H9 (cell line): ENCODE data around the gene FGR. TPM values are rescaled to one million over a fixed set of nuclear protein-coding genes. Genes with fewer than 3 reads are reported as not detected.

Source experiments
- DNase-seq: peaks from one replicate; pipeline ENCODE4 v3.0.0-alpha.2; 2017
- H2AFZ ChIP-seq: one replicate; pipeline ENCODE4 v1.6.1; 2013; ENCODE audit warnings: mild to moderate bottlenecking, low read length, control low read depth, moderate library complexity
- H2AK5ac ChIP-seq: 2 replicates; pipeline ENCODE4 v1.6.1; 2013; ENCODE audit warnings: low read length, control low read depth, mixed read lengths; ENCODE audit not compliant: insufficient read length
- H2BK120ac ChIP-seq: one replicate; pipeline ENCODE4 v1.6.1; 2013; ENCODE audit warnings: low read depth, mild to moderate bottlenecking, low read length, control low read depth, inconsistent platforms; ENCODE audit not compliant: poor library complexity, severe bottlenecking
- H2BK12ac ChIP-seq: 2 replicates; pipeline ENCODE4 v1.6.1; 2013; ENCODE audit warnings: low read length, control low read depth, mixed read lengths, low read depth; ENCODE audit not compliant: insufficient read length
- H2BK15ac ChIP-seq: 2 replicates; pipeline ENCODE4 v1.6.1; 2013; ENCODE audit warnings: low read depth, low read length, control low read depth
- H2BK20ac ChIP-seq: one replicate; pipeline ENCODE4 v1.6.1; 2013; ENCODE audit warnings: low read depth, mild to moderate bottlenecking, low read length, control low read depth, inconsistent platforms; ENCODE audit not compliant: poor library complexity, severe bottlenecking
- H2BK5ac ChIP-seq: 2 replicates; pipeline ENCODE4 v1.6.1; 2013; ENCODE audit warnings: low read length, control low read depth, mixed read lengths; ENCODE audit not compliant: insufficient read length
- H3K14ac ChIP-seq: 2 replicates; pipeline ENCODE4 v1.6.1; 2013; ENCODE audit warnings: low read length, control low read depth; ENCODE audit not compliant: insufficient read depth
- H3K18ac ChIP-seq: 2 replicates; pipeline ENCODE4 v1.6.1; 2013; ENCODE audit warnings: low read depth, mild to moderate bottlenecking, mixed read lengths, low read length, control low read depth; ENCODE audit not compliant: insufficient read length
- H3K23ac ChIP-seq: 2 replicates; pipeline ENCODE4 v1.6.1; 2013; ENCODE audit warnings: low read length, control low read depth, mixed read lengths, low read depth; ENCODE audit not compliant: insufficient read length
- H3K23me2 ChIP-seq: 2 replicates; pipeline ENCODE4 v1.6.1; 2013; ENCODE audit warnings: low read depth, mild to moderate bottlenecking, mixed read lengths, low read length, control low read depth; ENCODE audit not compliant: insufficient read length, poor library complexity, severe bottlenecking
- H3K27ac ChIP-seq: 2 replicates; pipeline ENCODE4 v1.5.1; 2013; ENCODE audit warnings: low read length, control low read depth, mixed read lengths, low read depth; ENCODE audit not compliant: insufficient read length
- H3K27me3 ChIP-seq: 2 replicates; pipeline ENCODE4 v1.6.1; 2013; ENCODE audit warnings: low read length, control low read depth, inconsistent platforms; ENCODE audit not compliant: insufficient read depth
- H3K4ac ChIP-seq: 2 replicates; pipeline ENCODE4 v1.6.1; 2013; ENCODE audit warnings: low read depth, mild to moderate bottlenecking, control low read depth, inconsistent platforms, low read length, moderate library complexity
- H3K4me1 ChIP-seq: 2 replicates; pipeline ENCODE4 v1.6.1; 2013; ENCODE audit warnings: low read length, control low read depth, inconsistent platforms; ENCODE audit not compliant: insufficient read depth
- H3K4me2 ChIP-seq: 2 replicates; pipeline ENCODE4 v1.6.1; 2013; ENCODE audit warnings: low read length, control low read depth, mixed read lengths; ENCODE audit not compliant: insufficient read length, insufficient read depth
- H3K56ac ChIP-seq: 2 replicates; pipeline ENCODE4 v1.6.1; 2013; ENCODE audit warnings: low read depth, mild to moderate bottlenecking, mixed read lengths, low read length, control low read depth; ENCODE audit not compliant: insufficient read length
- H3K79me1 ChIP-seq: 2 replicates; pipeline ENCODE4 v1.6.1; 2013; ENCODE audit warnings: low read depth, mild to moderate bottlenecking, moderate library complexity, low read length, control low read depth, inconsistent platforms; ENCODE audit not compliant: insufficient read depth, poor library complexity, severe bottlenecking
- H3K79me2 ChIP-seq: 2 replicates; pipeline ENCODE4 v1.6.1; 2013; ENCODE audit warnings: low read length, control low read depth, inconsistent platforms; ENCODE audit not compliant: insufficient read depth
- H3K9ac ChIP-seq: 2 replicates; pipeline ENCODE4 v1.6.1; 2013; ENCODE audit warnings: low read length, control low read depth, mixed read lengths; ENCODE audit not compliant: insufficient read length; ENCODE audit errors: extremely low read depth
- H3K9me3 ChIP-seq: one replicate; pipeline ENCODE4 v1.6.1; 2013; ENCODE audit warnings: low read depth, low read length, inconsistent platforms; ENCODE audit not compliant: control insufficient read depth
- H3T11ph ChIP-seq: one replicate; pipeline ENCODE4 v1.6.1; 2013; ENCODE audit warnings: mild to moderate bottlenecking, low read length, control low read depth, inconsistent platforms
- H4K20me1 ChIP-seq: one replicate; pipeline ENCODE4 v1.6.1; 2013; ENCODE audit not compliant: control insufficient read depth, insufficient read length, insufficient read depth
- H4K5ac ChIP-seq: 2 replicates; pipeline ENCODE4 v1.6.1; 2013; ENCODE audit warnings: low read depth, mild to moderate bottlenecking, mixed read lengths, low read length, control low read depth; ENCODE audit not compliant: insufficient read length
- H4K8ac ChIP-seq: replicated peaks from 2 replicates; pipeline ENCODE4 v1.6.1; 2013; ENCODE audit warnings: low read length, control low read depth, mixed read lengths, low read depth; ENCODE audit not compliant: insufficient read length
- H4K91ac ChIP-seq: 2 replicates; pipeline ENCODE4 v1.6.1; 2013; ENCODE audit warnings: low read depth, mild to moderate bottlenecking, moderate library complexity, mixed read lengths, low read length, control low read depth; ENCODE audit not compliant: insufficient read length
- H3K27ac Mint-ChIP-seq, 3 experiments: 2 replicates in 2 of 3; 3 replicates in 1 of 3; pipeline ENCODE4 v1.8.0; 2020 to 2021; ENCODE audit warnings: mixed read lengths in 3 of 3, mild to moderate bottlenecking in 1 of 3, moderate library complexity in 1 of 3
- H3K27me3 Mint-ChIP-seq: 2 replicates; pipeline ENCODE4 v1.8.0; 2021; ENCODE audit warnings: low read depth, mild to moderate bottlenecking, moderate library complexity, mixed read lengths
- H3K36me3 Mint-ChIP-seq, 3 experiments: 2 replicates in 2 of 3; 3 replicates in 1 of 3; pipeline ENCODE4 v1.8.0; 2020 to 2021; ENCODE audit warnings: low read depth in 3 of 3, mixed read lengths in 3 of 3; ENCODE audit not compliant: insufficient read depth in 1 of 3
- H3K4me1 Mint-ChIP-seq, 2 experiments: 2 replicates each; pipeline ENCODE4 v1.8.0; 2020; ENCODE audit warnings: mixed read lengths in 2 of 2
- H3K4me3 Mint-ChIP-seq, 2 experiments: 2 replicates in 1 of 2; 3 replicates in 1 of 2; pipeline ENCODE4 v1.8.0; 2020 to 2021; ENCODE audit warnings: mild to moderate bottlenecking in 2 of 2, mixed read lengths in 2 of 2, moderate library complexity in 1 of 2
- H3K9me3 Mint-ChIP-seq, 2 experiments: 2 replicates in 1 of 2; 3 replicates in 1 of 2; pipeline ENCODE4 v1.8.0; 2020; ENCODE audit warnings: mild to moderate bottlenecking in 2 of 2, mixed read lengths in 2 of 2, moderate library complexity in 1 of 2
- CTCF ChIP-seq: fragments of 200-600 bp; sonication (generic); conservative IDR thresholded peaks from 3 replicates; pipeline ENCODE4 v1.8.0; 2021; ENCODE audit warnings: antibody characterized with exemption, mild to moderate bottlenecking
- WGBS: extraction: QIAGEN DNeasy Blood & Tissue Kit; methylation state at CpG from one replicate; pipeline ENCODE4 v1.1.7; 2013; ENCODE audit warnings: missing lambda C conversion rate, low lambda C conversion rate, mixed read lengths; ENCODE audit not compliant: insufficient read length; ENCODE audit errors: extremely low coverage; 5-methylcytosine and 5-hydroxymethylcytosine counted together
- total RNA-seq: library from RNA; stranded (reverse); gene quantifications from 2 replicates; pipeline ENCODE4 v1.2.1, GENCODE V29; 2021

FGR gene
- total RNA-seq, 1 experiment from 2014 or later = not detected

GRCh38 chr1:27649306-27649635 lies 14.3 kb upstream of the FGR start:
- no peak for DNase-seq
- Histone ChIP-seq H2AFZ (no peak overlapping the region), H3K4me2 (no peak overlapping the region), H3K4me1 (peaks cover 7% of the 10 kb centered on the region; the same call in 1 of the 2 replicates), H3K9ac (no peak overlapping the region), H3K56ac (no peak overlapping the region), H4K20me1 (no peaks in the 10 kb centered on the region), H2BK12ac (no peak overlapping the region), H4K8ac (no peak overlapping the region), H2AK5ac (no peak overlapping the region), H2BK120ac (no peak overlapping the region), H3K27me3 (no peaks in the 10 kb centered on the region), H2BK20ac (no peak overlapping the region), H3K14ac (no peak overlapping the region), H2BK15ac (no peak overlapping the region), H3K18ac (no peak overlapping the region), H3K9me3 (no peaks in the 10 kb centered on the region), H3K23me2 (no peaks in the 10 kb centered on the region), H3T11ph (no peak overlapping the region), H4K5ac (no peak overlapping the region), H2BK5ac (no peak overlapping the region), H3K27ac (no peak overlapping the region), H3K4ac (no peak overlapping the region), H3K79me1 (no peaks in the 10 kb centered on the region), H3K79me2 (no peaks in the 10 kb centered on the region), H4K91ac (no peak overlapping the region), H3K23ac (no peak overlapping the region)
- Mint-ChIP-seq H3K4me3 (no peak overlapping the region), H3K27ac (peak overlapping the region in 2 of 3 experiments; percentile 41 to 65; a peak in 2 of 7 replicates), H3K9me3 (no peaks in the 10 kb centered on the region; a peak in 1 of 5 replicates), H3K4me1 (peaks cover 15 to 19% of the 10 kb centered on the region in 2 experiments), H3K27me3 (peaks cover 2% of the 10 kb centered on the region), H3K36me3 (no peaks in the 10 kb centered on the region)
- TF ChIP-seq CTCF = no peak
- no CpG with 5 or more reads among the region's 11 CpGs for WGBS
